HEK293 (cell line): Measurements from ENCODE around the gene OSBPL1A.

Source experiments
- EGR2 ChIP-seq: fragments of 450-650 bp; formaldehyde crosslinking; IDR thresholded peaks from 2 replicates; pipeline ENCODE4 v1.5.1; 2016; ENCODE audit warnings: low read depth, missing biosample characterization, missing genetic modification characterization
- HOXC10 ChIP-seq: sonication (generic); formaldehyde crosslinking; IDR thresholded peaks from 2 replicates; pipeline ENCODE4 v1.8.1; 2023; ENCODE audit warnings: mild to moderate bottlenecking, missing genetic modification reagents
- KLF1 ChIP-seq: fragments of 450-650 bp; formaldehyde crosslinking; IDR thresholded peaks from 2 replicates; pipeline ENCODE4 v1.5.1; 2016; ENCODE audit warnings: missing biosample characterization, missing genetic modification characterization
- YY1 ChIP-seq: fragments of 450-650 bp; formaldehyde crosslinking; IDR thresholded peaks from 2 replicates; pipeline ENCODE4 v1.5.1; 2018; ENCODE audit warnings: missing biosample characterization, missing genetic modification characterization
- ZBTB20 ChIP-seq: fragments of 450-650 bp; formaldehyde crosslinking; IDR thresholded peaks from 2 replicates; pipeline ENCODE4 v1.5.1; 2016; ENCODE audit warnings: missing biosample characterization, missing genetic modification characterization
- ZBTB48 ChIP-seq: fragments of 450-650 bp; formaldehyde crosslinking; IDR thresholded peaks from 2 replicates; pipeline ENCODE4 v1.5.1; 2016; ENCODE audit warnings: missing biosample characterization, missing genetic modification characterization
- ZBTB8A ChIP-seq: fragments of 450-650 bp; formaldehyde crosslinking; IDR thresholded peaks from 2 replicates; pipeline ENCODE4 v1.5.1; 2016; ENCODE audit warnings: missing biosample characterization, missing genetic modification characterization
- ZNF121 ChIP-seq: fragments of 450-650 bp; formaldehyde crosslinking; IDR thresholded peaks from 2 replicates; pipeline ENCODE4 v1.5.1; 2016; ENCODE audit warnings: missing biosample characterization, missing genetic modification characterization
- ZNF221 ChIP-seq: fragments of 450-650 bp; formaldehyde crosslinking; IDR thresholded peaks from 2 replicates; pipeline ENCODE4 v1.5.1; 2017; ENCODE audit warnings: missing biosample characterization, missing genetic modification characterization, borderline replicate concordance
- ZNF239 ChIP-seq: fragments of 450-650 bp; formaldehyde crosslinking; IDR thresholded peaks from 2 replicates; pipeline ENCODE4 v1.5.1; 2016; ENCODE audit warnings: missing biosample characterization, missing genetic modification characterization
- ZNF391 ChIP-seq: fragments of 450-650 bp; formaldehyde crosslinking; IDR thresholded peaks from 2 replicates; pipeline ENCODE4 v1.5.1; 2016; ENCODE audit warnings: low read depth, missing biosample characterization, missing genetic modification characterization, borderline replicate concordance
- ZNF394 ChIP-seq: fragments of 450-650 bp; formaldehyde crosslinking; IDR thresholded peaks from 2 replicates; pipeline ENCODE4 v1.5.1; 2016; ENCODE audit warnings: missing biosample characterization, missing genetic modification characterization, mild to moderate bottlenecking, moderate library complexity, borderline replicate concordance
- ZNF501 ChIP-seq: fragments of 450-650 bp; formaldehyde crosslinking; IDR thresholded peaks from 2 replicates; pipeline ENCODE4 v1.5.1; 2016; ENCODE audit warnings: missing biosample characterization, missing genetic modification characterization
- ZNF777 ChIP-seq: fragments of 450-650 bp; formaldehyde crosslinking; IDR thresholded peaks from 2 replicates; pipeline ENCODE4 v1.5.1; 2017; ENCODE audit warnings: missing biosample characterization, missing genetic modification characterization, borderline replicate concordance
- ZNF792 ChIP-seq: fragments of 450-650 bp; formaldehyde crosslinking; IDR thresholded peaks from 2 replicates; pipeline ENCODE4 v1.5.1; 2016; ENCODE audit warnings: missing biosample characterization, missing genetic modification characterization
- ZSCAN16 ChIP-seq: fragments of 450-650 bp; formaldehyde crosslinking; IDR thresholded peaks from 2 replicates; pipeline ENCODE4 v1.5.1; 2016; ENCODE audit warnings: missing biosample characterization, missing genetic modification characterization
- TF ChIP-seq, protein P1 (sequence below): fragments of 450-650 bp; formaldehyde crosslinking; IDR thresholded peaks from 2 replicates; pipeline ENCODE4 v1.5.1; 2017; ENCODE audit warnings: missing biosample characterization, missing genetic modification characterization
- TF ChIP-seq, protein P2 (sequence below): fragments of 450-650 bp; formaldehyde crosslinking; conservative IDR thresholded peaks from 2 replicates; pipeline ENCODE4 v1.5.1; 2016; ENCODE audit warnings: low read depth, missing biosample characterization, missing genetic modification characterization
- TF ChIP-seq, protein P3 (sequence below): fragments of 450-650 bp; formaldehyde crosslinking; optimal IDR thresholded peaks from 2 replicates; pipeline ENCODE3; 2016; ENCODE audit warnings: missing biosample characterization, mild to moderate bottlenecking, missing genetic modification characterization
- TF ChIP-seq, protein P4 (sequence below): fragments of 450-650 bp; formaldehyde crosslinking; IDR thresholded peaks from 2 replicates; pipeline ENCODE4 v1.5.1; 2016; ENCODE audit warnings: missing biosample characterization, missing genetic modification characterization, low read depth

Gene OSBPL1A

DNA sequence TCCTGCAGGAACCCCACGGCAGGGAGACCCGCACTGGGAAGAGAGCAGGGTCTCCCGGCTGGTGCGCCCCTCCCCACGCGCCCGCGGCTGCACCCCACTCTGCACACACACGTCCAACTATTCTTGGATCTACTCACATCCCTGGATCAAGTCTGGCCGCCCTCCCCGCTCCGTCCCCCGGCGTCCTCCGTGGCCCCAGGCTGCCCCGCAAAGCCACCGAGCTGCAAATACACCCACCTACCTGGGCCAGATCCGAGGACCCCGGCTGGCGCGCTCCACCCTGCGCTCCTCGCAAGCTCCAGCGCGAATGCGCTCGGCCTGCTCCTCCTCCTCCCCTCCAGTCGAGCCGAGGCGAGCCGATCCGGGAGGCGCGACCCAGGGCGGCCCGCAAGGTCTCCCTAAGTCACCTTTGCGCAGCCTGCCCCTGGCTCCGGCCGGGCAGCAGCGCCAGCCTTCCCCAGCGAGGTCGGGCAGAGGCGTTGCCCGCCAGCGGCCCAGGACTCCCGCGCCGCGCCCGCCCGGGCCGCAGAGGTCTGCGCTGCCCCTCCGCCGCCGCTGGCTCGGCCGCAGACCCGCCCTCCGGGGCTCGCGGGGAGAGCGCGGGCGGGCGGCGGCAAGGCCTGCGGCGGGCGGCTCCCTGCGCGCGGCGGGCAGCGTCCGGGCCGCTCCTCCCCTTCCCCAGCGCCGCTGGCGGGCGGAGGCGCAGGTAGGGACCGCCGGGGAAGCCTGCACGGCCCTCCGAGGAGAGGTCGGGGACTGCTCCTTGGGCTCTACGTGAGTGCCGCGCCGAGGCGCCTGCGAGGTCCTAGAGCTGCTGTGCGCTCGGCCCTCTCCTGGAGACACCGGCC, 126.0 kb downstream of the OSBPL1A start (continued):
- TF ChIP-seq ZBTB20 (peak; percentile 88), ZBTB8A (tag by site-specific recombination) (peak; percentile 30; the same call in 1 of the 2 replicates), ZNF121 (no peak; the same call in 1 of the 2 replicates), ZNF792 (tag by site-specific recombination) (no peak), HOXC10 (CRISPR knock-in tag) (0 out of 2 replicates have a peak, but pooled peaks have one; percentile 38), ZSCAN16 (tag by site-specific recombination) (no peak), KLF1 (tag by site-specific recombination) (peak; percentile 29), ZNF501 (tag by site-specific recombination) (peak; percentile 47; the same call in 1 of the 2 replicates), ZNF391 (tag by site-specific recombination) (no peak; the same call in 1 of the 2 replicates), ZNF394 (tag by site-specific recombination) (no peak), ZNF239 (tag by site-specific recombination) (no peak), ZBTB48 (tag by site-specific recombination) (peak; percentile 60; the same call in 1 of the 2 replicates), EGR2 (tag by site-specific recombination) (peak; percentile 18; the same call in 1 of the 2 replicates), ZNF777 (peak; percentile 89), YY1 (tag by site-specific recombination) (no peak), ZNF221 (no peak)
- TF ChIP-seq, protein P1, sequence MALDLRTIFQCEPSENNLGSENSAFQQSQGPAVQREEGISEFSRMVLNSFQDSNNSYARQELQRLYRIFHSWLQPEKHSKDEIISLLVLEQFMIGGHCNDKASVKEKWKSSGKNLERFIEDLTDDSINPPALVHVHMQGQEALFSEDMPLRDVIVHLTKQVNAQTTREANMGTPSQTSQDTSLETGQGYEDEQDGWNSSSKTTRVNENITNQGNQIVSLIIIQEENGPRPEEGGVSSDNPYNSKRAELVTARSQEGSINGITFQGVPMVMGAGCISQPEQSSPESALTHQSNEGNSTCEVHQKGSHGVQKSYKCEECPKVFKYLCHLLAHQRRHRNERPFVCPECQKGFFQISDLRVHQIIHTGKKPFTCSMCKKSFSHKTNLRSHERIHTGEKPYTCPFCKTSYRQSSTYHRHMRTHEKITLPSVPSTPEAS (tag by site-specific recombination): peak; percentile 21; the same call in 1 of the 2 replicates
- TF ChIP-seq, protein P2, sequence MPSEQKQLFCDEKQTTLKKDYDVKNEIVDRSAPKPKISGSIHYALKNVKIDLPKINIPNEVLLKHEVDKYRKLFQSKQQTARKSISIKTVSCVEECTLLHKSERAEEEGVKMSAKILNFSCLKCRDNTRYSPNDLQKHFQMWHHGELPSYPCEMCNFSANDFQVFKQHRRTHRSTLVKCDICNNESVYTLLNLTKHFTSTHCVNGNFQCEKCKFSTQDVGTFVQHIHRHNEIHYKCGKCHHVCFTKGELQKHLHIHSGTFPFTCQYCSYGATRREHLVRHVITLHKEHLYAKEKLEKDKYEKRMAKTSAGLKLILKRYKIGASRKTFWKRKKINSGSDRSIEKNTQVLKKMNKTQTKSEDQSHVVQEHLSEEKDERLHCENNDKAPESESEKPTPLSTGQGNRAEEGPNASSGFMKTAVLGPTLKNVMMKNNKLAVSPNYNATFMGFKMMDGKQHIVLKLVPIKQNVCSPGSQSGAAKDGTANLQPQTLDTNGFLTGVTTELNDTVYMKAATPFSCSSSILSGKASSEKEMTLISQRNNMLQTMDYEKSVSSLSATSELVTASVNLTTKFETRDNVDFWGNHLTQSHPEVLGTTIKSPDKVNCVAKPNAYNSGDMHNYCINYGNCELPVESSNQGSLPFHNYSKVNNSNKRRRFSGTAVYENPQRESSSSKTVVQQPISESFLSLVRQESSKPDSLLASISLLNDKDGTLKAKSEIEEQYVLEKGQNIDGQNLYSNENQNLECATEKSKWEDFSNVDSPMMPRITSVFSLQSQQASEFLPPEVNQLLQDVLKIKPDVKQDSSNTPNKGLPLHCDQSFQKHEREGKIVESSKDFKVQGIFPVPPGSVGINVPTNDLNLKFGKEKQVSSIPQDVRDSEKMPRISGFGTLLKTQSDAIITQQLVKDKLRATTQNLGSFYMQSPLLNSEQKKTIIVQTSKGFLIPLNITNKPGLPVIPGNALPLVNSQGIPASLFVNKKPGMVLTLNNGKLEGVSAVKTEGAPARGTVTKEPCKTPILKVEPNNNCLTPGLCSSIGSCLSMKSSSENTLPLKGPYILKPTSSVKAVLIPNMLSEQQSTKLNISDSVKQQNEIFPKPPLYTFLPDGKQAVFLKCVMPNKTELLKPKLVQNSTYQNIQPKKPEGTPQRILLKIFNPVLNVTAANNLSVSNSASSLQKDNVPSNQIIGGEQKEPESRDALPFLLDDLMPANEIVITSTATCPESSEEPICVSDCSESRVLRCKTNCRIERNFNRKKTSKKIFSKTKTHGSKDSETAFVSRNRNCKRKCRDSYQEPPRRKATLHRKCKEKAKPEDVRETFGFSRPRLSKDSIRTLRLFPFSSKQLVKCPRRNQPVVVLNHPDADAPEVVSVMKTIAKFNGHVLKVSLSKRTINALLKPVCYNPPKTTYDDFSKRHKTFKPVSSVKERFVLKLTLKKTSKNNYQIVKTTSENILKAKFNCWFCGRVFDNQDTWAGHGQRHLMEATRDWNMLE (tag by site-specific recombination): no peak
- TF ChIP-seq, protein P3, sequence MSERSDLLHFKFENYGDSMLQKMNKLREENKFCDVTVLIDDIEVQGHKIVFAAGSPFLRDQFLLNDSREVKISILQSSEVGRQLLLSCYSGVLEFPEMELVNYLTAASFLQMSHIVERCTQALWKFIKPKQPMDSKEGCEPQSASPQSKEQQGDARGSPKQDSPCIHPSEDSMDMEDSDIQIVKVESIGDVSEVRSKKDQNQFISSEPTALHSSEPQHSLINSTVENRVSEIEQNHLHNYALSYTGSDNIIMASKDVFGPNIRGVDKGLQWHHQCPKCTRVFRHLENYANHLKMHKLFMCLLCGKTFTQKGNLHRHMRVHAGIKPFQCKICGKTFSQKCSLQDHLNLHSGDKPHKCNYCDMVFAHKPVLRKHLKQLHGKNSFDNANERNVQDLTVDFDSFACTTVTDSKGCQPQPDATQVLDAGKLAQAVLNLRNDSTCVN (tag by site-specific recombination): peak; percentile 86
- TF ChIP-seq, protein P4, sequence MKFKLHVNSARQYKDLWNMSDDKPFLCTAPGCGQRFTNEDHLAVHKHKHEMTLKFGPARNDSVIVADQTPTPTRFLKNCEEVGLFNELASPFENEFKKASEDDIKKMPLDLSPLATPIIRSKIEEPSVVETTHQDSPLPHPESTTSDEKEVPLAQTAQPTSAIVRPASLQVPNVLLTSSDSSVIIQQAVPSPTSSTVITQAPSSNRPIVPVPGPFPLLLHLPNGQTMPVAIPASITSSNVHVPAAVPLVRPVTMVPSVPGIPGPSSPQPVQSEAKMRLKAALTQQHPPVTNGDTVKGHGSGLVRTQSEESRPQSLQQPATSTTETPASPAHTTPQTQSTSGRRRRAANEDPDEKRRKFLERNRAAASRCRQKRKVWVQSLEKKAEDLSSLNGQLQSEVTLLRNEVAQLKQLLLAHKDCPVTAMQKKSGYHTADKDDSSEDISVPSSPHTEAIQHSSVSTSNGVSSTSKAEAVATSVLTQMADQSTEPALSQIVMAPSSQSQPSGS (tag by site-specific recombination): no peak
